ENCODE results near the gene PLEKHO1. TPM values are rescaled to one million over a fixed set of nuclear protein-coding genes. Genes with fewer than 3 reads are reported as not detected.

Gene PLEKHO1
- total RNA-seq, 4 donors from 2014 or later, result 16.5 to 68.6 (median 32.8) TPM

GRCh38 chr1:150162862-150163706 is 13.4 kb downstream of the PLEKHO1 start:
- ATAC-seq (ENCODE audit: low FRiP score) (peak; percentile 98), DNase-seq (ENCODE audit: low spot score) (peak; percentile 61)
- TF ChIP-seq CTCF (IDR thresholded peaks at IDR 0.05), result peak in 1 of 3 donors; percentile 38

GRCh38 chr1:150164224-150164623 is 14.5 kb downstream of the PLEKHO1 start:
- no peak for ATAC-seq (ENCODE audit: low FRiP score)
- DNase-seq (ENCODE audit: low spot score), result no peak
- TF ChIP-seq CTCF (IDR thresholded peaks at IDR 0.05), result no peak

- ATAC-seq (ENCODE audit: low FRiP score), result no peak
- no peak for TF ChIP-seq CTCF (IDR thresholded peaks at IDR 0.05)
- DNase-seq (ENCODE audit: low spot score), result no peak
Observed at GRCh38 chr1:150164779-150165178, 15.1 kb downstream of the PLEKHO1 start.

- no peak for DNase-seq (ENCODE audit: low spot score)
- ATAC-seq (ENCODE audit: low FRiP score), result no peak
- TF ChIP-seq CTCF (IDR thresholded peaks at IDR 0.05), result no peak
Observed at GRCh38 chr1:150165622-150166612, 16.2 kb downstream of the PLEKHO1 start.

GRCh38 chr1:150168960-150169601 is 19.4 kb downstream of the PLEKHO1 start:
- ATAC-seq (ENCODE audit: low FRiP score) (peak; percentile 50), DNase-seq (ENCODE audit: low spot score) (peak; percentile 65)
- peak in 2 of 3 donors; percentile 13 to 54 for TF ChIP-seq CTCF (IDR thresholded peaks at IDR 0.05)

GRCh38 chr1:150171801-150172200 is 22.1 kb downstream of the PLEKHO1 start:
- DNase-seq (ENCODE audit: low spot score), result no peak
- TF ChIP-seq CTCF (IDR thresholded peaks at IDR 0.05), result no peak

More at GRCh38 chr1:150171801-150172200, 22.1 kb downstream of the PLEKHO1 start:
- no peak for ATAC-seq (ENCODE audit: low FRiP score)

Data from omental fat pad (tissue), 4 donors.